ENCODE data around the gene KCNA3.
A peak's percentile ranks its signal among the peaks of the same experiment; 100 is the strongest.

KCNA3 gene

DNA sequence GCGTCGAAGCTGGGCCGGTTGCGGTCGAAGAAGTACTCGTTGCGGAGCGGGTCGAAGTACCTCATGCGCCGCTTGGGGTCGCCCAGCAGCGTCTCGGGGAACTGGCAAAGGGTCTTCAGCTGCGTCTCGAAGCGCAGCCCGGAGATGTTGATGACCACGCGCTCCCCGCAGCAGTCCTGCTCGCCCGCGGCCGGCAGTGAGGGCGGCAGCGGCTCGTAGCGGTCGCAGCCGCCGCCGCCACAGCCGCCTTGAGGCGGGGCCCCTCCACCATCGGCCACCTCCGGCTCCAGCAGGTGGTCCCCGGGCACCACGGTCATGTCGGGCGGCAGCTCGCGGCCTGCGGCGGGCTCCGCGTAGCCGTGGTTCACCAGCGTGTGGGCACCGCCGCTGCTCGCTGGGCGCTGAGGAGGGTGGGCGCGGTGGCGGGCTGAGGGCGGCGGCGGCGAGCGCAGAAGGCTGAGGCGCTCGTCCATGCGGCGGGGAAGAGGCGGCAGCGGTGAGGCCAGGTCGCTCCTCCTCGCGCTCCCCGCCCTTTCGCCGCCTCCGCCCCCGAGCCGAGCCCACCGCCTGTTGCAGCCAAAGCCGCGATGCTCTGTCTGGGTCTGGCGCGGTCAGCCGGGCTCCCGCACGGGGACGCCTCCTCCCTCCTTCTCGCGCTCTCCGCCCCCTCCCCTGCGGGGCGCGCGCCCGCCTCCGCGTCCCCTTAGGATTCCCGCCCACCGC, at the start of gene KCNA3:
TSS of gene KCNA3 (minus strand) at position 604 of the 723 bp plus-strand sequence. CDS start at position 473, 131 bp downstream.
- peak; percentile 65 for DNase-seq

DNA sequence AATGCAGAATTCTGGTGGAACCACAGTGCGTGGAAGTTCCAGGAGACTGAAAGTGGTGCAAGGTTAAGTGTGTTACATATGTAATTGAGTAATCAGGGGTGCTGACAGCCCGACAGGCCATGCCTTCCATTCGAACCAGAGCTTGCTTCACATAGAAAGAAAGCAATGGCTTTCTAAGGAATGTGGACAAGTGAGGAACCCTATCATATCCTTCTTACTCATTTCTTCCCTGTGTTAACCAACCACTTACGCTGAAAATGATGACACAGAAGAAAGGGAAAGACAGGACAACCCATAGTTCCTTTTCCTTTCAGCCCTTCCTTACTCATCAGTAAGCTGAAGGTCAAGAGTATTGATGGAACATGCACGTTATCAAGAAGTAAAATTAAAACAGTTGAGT, 48.1 kb upstream of the KCNA3 start:
- DNase-seq = no peak

DNA sequence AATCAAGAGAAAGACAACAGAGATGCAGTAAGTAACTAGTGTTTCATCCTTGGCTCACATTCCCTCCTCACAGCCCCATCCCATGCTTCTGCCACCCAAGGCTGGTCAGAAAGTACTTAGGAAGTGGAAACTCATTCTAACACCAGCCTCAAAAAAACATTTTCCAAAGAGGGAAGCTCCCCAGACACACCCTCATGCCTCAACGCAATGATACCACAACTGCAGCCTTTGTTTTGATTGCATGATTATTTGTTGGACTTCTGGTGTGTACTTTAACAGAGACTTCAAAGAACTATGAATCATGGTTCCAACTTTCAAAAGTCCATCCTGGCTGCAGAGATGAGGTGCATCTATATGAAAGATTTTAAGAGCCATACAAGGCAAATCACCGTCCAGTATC, 45.2 kb upstream of the KCNA3 start:
- no peak for DNase-seq

DNA sequence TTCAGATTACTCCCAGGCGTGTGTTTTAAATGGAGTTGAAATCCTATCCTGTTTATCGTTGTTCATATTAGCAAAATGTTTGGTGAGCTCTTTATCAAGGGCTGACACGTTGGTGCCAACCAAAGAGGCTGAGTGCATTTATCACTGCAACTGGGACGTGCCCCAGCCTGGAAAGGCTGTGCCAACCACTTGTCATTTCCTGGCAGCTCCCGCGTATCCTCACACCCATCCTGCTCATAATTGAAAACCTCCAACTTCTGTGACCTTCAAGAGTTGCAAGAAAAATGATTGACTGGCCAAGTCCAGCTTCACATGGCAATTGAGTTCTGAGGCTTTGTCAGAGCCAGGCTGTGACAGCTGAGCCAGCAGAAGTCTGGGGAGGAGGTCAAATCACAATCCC, 43.7 kb upstream of the KCNA3 start:
- DNase-seq = peak; percentile 29

DNA sequence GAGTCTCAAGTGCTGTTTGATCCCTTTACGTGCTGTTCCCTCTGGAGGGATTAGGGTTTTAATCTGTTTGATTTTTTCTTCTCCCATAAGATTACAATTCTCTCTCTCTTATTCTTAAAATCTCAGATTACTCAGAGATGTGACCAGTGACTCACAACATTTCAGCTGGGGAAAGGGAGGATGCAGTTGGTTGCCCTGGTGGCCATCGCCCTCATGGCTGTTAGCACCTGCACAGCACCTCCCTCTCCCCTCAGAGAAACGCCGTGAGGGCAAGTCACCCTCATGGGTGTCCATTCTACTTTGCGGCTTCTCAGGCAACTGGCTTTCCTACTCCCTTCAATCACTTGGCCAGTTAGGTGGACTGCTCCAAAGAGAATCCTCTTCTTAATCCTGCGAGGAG, 42.4 kb upstream of the KCNA3 start:
- no peak for DNase-seq

DNA sequence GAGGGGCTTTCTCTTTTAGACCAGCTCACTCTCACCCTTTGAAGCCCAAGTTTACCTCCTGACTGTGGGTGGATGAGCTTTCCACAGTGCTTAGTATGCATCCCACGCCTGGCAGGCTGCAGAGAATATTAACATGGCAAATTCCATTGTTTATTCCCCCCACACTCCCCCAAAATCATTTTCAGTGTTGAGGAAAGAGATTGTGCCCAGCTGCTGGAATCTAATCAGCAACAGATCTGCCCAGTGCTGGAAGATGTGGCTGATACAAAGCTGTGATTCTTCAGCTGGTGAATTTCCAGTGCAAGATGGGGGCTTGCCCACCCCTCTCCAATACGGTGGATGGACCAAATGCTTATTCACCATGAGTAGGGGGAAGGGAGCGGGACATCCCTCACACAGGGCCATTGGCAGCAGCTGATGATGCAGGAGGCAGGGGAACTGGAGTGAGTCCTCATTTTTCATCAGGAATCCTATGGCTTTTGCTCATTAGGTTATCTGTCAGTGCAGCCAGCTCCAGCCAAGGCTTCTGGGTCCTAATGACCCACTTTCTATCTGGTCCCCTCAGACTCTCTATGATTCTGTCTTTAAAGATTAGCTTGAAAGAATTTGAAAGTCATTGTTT, 39.7 kb upstream of the KCNA3 start:
- DNase-seq = no peak

DNA sequence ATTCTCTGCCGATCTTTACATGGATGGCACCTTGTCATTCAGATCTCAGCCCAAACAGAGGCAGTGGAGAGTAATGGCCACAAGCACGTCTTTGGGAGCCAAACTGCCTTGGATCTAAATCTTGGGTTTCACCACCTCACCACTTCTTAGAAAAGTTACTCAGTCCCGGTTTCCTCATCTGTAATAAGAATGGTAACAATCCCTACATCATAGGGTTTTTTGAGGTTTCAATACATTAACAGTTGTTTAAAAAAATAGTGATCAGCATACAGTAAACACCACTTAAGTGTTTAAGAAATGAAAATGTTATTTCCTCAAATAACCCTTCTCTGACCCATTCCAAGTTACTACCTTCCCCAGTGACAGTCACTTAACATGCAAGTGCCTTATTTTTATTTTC, 38.5 kb upstream of the KCNA3 start:
- no peak for DNase-seq

DNA sequence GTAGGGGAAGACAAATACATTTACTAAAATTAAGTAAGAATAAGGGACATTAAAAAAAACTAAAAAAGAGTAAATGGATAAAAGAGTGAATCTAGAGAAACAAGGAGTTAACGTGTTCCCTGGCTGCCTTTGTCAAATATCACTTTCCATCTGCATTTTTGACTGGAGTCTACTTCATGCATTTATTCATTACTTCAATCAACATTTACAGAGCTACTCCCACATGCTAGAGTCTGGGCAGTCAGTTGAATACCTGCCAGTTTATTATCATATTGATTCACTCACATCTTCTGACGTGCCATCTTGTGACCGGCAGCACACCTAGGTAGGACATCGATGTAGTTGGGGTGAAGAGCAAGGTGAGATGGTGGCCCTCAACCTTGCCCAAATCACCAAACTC, 35.6 kb upstream of the KCNA3 start:
- no peak for DNase-seq

DNA sequence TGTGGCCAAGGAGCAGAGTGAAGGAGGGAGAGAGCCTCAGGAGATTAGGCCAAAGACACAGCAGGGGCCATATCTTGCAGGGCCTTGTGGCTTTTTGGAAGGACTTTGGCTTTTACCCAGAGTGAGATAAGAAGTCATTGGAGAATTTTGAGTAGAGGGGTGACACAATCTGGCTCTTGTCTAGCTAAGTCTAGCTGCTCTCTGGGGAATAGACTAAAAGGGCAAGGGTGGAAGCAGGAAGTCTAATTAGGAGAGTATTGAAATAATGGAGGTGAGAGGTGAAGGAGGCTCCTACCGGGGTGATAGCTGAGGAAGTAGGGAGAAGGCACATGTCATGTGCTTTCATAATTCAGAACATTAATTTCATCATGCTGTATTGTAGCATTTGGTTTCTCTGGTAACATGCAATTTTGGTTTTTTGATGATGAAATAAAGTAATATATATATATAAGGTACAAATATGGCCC, 34.3 kb upstream of the KCNA3 start:
- DNase-seq = no peak

DNA sequence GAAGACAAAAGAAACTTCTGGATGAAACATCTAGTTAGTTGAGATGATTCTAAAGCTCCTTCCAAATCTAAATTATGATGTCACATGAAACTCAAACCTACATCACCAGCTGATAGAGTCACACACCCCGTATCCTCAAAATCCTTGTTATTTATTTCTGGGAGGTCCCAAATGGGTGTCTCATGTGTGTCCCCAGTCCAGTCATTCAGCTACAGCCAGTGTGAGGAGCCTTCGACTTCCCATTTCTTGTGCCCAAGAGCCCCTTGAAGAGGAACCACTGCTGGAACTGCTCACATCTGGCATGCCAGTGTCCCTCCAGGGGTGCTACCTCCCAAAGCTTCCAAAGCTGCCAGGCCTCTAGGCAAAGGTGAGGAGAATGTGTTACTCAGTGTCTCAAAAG, 32.5 kb upstream of the KCNA3 start:
- no peak for DNase-seq

DNA sequence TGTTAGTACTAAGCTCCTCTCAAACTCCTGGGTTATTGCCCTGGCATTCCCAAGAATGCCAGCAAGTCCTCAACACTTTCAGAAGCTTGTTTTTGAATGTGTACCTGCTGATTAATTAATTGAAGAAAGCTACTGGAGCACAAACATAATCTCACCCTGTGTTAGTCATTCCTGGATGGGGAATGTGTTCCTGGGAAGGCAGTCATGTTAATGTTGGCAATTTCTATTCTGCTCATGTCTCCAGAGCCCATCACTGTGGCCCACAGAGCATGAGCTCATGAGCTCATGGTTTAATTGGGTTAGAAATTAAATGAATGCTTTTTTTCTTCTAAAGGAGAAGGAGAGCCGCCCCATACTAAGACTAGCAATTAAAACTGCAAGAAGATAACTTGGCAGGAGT, 31.9 kb upstream of the KCNA3 start:
- no peak for DNase-seq

DNA sequence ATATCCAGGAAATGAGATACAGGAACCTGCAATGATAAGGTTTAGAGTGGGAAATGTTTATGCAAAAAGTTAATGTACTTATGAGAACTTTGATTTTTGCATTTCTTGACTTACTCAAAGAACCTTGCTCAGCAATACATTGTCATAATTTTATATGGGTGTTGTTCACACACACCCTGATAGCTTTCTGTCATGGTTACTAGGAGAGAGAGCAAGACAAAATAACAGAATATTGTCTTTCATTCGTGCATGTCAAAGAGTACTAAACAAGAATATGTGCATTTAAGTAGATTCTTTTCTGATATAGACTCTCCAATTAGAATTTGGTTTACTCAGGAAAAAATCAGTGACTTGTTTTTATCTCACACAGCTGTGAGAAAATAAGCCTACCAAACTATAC, 27.5 kb upstream of the KCNA3 start:
- DNase-seq = no peak

DNA sequence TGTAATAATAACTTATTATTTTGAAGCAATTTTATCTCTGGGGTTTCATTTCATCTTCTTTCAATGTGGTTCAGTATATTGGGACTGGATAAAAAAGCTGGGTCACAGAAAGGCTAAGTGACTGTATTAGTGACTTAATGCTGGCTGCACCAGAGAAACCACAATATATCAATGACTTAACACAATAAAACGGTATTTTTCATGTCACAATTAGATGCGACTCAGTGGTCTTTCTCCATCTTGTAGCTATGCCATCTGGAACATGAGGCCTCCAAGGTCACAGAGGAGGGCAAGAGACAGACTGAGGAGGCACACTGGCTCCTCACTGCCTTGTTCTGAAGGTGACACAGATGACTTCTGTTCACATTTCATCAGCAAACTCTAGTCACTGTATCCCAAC, 26.0 kb upstream of the KCNA3 start:
- no peak for DNase-seq

DNA sequence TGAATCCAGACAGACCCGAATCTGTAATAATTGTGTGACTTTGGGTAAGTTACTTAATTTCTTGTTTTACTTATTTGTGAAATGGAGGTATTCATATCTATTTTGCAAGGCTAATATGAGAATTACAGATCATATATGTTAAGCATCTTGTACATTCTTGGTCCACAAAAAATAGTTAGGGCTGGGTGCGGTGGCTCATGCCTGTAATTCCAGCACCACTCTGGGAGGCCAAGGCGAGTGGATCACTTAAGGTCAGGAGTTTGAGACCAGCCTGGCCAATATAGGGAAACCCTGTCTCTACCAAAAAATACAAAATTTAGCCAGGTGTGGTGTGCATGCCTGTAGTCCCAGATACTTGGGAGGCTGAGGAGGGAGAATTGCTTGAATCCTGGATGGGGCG, 22.9 kb upstream of the KCNA3 start:
- no peak for DNase-seq

DNA sequence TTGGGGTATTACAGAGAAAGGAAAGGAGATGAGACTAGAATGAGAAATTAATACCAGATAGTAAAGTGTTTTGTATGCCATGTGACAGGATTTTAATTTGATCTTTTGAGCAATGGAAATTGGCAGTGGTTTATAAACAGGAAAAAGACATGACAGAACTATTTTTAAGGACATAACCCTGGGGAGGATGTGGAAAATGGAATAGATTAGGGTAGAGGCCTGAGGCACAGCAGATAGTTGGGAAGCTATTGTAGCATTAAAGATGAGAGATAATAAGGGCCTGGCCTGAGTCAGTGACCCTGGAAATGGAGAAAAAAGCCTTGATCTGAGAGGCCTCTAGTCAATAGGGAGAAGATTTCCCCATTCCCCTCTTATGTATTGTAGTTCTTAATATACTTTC, 22.1 kb upstream of the KCNA3 start:
- no peak for DNase-seq

DNA sequence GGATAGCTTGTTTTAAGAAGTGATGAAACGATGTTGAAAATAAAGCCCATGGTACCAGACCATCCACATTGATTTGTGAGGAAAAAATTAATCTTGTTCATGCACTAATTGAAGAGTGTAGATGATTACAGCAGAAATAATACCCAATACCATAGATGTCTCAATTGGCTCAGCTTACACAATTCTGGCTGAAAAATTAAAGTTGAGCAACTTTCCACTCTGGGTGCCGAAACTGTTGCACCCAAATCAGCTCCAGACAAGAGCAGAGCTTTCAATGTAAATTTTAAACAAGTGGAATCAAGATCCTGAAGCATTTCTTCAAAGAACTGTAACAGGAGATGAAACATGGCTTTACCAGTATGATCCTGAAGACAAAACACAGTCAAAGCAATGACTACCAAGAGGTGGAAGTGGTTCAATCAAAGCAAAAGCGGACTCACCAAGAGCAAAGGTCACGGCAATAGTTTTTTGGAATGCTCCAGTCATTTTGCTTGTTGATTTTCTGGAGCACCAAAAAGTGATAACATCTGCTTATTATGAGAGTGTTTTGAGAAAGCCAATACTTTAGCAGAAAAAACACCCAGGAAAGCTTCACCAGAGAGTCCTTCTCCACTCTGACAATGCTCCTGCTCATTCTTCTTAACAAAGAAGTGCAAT, 16.1 kb upstream of the KCNA3 start:
- DNase-seq = no peak

DNA sequence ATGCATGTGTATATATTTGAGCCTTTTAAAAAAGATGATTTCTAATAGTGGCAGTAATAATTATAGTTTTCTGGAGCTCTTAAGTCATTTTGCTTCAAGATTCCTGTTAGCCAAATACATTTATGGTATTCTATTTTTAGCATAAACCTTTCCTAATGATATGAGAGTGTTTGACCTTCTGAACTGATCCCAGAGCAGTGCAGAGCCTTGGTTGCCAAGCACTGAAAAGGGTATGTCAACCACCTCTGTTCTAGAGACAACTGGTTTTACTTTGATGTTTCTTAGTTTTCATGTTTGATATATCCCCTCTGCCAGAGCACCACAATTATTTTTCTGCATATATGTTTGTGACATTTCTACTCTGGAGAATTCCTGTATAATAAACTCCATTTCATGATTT, 15.1 kb upstream of the KCNA3 start:
- DNase-seq = no peak

DNA sequence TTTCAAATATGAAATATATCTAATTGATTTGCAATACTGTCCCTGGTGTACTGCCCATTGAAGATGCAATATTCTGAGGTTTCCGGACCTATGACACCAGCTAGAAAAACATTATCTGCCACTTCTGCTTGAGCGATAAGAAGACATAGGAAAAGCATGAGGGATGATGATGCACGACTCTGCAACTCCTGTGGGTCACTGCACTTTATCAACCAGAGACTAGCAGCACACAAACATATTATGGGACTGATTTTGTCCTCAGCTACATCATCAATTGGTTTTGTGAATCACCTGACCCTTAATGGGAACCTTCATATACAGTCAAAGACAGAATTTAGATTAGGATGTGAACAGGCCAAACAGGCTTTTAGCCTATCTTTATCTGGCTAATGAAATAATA, 13.8 kb upstream of the KCNA3 start:
- no peak for DNase-seq

DNA sequence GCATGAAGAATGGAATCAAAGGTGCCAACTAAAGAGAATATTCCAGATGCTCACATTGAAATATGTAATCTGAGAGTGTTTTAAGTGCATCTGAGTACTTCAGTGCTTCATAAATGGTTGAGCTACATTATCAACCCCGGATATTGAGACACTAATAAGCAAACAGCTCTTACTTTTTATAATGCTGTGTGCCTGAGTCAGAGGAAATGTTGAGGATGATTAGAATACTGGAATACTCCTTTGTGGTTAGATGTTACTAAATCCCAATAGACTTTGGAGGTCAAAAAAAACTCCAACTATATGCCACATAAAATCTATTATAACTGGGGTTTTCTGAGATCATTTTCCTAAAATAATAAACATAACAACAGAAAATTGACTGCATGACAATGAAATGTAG, 12.5 kb upstream of the KCNA3 start:
- peak; percentile 48 for DNase-seq

DNA sequence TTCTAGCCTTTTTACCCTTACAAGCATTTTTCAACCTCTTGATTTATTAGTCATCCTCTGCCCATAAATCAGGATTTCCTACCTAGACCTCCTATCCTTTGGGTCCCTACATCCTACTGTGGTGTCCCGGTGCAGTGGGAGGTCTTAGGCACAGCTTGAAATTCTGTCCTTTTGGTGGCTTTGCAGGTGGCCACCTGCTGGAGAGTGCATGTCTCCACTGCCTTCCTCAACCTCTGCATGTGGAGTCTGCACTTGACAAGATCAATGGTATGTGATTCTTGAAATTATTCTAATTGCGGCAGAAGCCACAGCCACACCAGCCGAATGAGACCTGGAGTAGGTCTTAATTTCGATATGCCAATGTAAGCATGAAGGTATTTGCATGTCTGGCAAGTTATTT, 11.4 kb upstream of the KCNA3 start:
- no peak for DNase-seq

DNA sequence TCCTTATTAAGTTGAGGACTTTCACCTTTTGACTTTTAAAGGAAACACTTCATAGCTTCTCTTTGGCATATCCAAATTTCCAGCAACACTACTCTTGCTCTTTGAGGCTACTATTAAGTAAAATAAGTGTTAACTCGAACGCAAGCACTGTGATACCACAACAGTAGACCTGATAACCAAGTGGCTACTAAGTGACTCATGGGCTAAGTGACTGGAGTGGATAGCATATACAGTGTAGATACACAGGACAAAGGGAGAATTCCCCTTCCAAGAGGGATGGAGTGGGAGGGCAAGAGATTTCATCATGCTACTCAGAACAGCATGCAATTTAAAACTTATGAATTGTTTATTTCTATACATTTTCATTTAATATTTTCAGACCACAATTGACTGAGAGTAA, 9.8 kb upstream of the KCNA3 start:
- no peak for DNase-seq

DNA sequence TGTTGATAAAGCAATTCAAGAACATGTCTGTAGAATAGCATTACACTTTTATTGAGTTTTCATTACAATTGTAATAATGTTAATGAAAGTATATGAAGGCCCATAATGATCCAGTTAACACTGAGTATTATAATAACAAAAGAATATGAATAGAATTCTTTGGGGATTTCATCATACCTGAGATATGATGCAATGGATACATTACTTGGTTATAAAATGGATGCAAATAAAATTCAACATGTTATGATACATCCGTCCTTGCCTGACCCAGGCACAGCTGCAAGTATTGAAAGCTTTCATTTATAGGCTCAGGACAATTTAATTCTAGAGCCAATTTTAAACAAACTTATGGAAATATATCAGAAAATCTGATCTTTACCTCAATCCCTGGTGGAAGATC, 8.2 kb upstream of the KCNA3 start:
- DNase-seq = peak; percentile 58

DNA sequence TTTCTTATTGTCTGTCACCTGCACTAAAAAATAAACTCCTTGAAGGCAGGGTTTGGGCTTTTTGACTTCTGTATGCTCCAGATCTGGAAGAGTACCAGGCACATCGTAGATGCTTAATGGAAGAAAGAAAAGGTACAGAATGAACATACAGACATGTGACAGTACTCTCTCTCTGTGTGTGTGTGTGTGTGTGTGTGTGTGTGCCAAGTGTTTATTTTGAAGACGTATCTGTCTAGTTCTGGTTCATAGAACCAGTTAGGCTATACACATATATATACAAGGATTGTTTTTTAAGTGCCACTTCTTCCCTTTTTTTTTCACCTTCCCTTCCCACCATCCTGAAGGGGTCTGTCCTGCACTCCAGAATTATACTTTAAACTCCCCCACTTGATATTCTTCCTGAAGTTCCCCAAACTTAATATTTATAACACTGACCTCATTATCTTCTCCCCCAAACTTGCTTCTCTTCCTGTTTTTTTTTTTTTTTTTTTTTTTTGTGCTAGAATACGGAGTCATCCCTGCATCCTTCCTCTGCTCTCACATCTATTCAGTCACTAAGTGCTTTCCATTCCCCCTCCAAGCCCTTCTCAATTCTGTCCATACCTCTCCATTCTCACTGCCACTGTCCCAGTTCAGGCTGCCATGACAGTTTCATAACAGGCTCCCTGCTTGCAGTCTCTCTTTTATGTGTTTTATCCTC, 5.4 kb upstream of the KCNA3 start:
- DNase-seq = no peak

DNA sequence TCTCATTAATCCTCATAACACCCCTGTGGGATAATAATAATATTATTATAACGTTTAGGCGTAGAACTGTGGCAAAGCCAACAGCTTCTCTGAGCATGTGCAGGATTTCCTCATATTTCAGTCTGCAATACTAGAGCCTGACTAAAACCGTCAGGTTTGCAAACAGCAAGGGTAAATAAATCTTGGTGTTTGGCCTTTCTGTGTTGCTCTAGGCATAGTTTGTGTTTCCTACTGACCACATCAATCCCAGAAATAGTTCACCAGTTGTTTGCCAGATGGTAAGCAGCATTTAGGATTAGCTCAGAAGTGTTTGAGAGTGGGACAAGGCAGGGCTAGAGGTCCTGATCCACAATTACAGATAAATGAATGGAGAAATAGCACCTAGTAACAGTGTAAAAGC, 2.8 kb upstream of the KCNA3 start:
- DNase-seq = no peak

All from NCI-H1105 treated with DMSO at 0.1 percent for 48 hours (cell line).